HG03520 (cell line): ENCODE measurements around the gene RGS1.

Experiments
- ATAC-seq: cut with Tn5 transposase; IDR thresholded peaks from one replicate; pipeline ENCODE4 v1.9.1; 2021; ENCODE audit warnings: mild to moderate bottlenecking, moderate library complexity; ENCODE audit not compliant: unreplicated experiment

The RGS1 gene

DNA sequence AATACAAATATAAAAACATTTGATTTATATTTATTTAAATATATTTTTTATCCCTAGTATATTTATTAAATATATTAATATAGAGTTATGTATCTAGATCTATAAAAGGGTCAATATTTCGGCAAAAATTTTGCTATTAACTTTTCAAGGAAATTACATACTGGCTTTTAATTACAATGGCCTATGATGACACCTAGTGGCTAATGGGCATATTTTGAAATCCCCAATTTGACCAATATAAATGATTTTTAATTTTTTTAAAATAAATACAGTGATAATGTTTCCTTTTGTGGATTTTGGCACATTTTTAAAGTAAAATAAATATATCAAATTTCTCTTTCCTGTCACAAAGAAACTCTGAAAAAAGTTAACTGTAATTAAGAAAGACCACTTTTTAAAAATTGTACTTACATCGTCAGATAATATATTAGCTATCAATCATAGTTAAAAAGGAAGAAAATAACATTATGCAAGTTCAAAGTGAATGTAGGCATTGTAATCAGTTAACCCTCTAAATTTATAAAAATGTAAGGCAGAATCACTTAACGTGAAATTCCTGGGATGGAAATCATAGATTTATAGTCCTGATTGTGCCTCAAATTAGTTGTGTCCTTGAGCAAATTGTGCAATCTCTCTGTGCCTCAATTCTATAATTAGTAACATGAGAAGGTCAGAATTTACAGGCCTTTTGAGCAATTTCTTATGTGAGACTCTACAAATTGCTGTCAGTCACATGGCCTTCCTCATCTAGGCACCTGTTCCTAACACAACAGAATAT lies 34.7 kb downstream of the RGS1 start:
- no peak for ATAC-seq

DNA sequence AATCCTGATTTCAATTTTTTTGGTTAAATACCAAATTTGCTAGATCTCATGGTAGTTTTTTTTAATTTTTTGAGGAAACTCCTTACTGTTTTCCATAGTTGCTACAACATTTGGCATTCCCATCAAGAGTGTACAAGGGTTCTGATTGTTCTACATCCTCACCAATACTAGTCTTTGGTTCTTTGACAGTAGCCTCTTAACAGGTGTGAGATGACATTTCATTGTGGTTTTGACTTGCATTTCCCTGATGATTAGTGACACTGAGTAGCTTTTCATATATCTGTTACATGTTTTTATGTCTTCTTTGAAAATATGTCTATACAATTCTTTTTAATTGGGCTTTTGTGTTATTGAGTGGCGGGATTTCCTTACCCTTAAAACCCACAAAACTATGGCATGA lies 39.5 kb downstream of the RGS1 start:
- no peak for ATAC-seq

DNA sequence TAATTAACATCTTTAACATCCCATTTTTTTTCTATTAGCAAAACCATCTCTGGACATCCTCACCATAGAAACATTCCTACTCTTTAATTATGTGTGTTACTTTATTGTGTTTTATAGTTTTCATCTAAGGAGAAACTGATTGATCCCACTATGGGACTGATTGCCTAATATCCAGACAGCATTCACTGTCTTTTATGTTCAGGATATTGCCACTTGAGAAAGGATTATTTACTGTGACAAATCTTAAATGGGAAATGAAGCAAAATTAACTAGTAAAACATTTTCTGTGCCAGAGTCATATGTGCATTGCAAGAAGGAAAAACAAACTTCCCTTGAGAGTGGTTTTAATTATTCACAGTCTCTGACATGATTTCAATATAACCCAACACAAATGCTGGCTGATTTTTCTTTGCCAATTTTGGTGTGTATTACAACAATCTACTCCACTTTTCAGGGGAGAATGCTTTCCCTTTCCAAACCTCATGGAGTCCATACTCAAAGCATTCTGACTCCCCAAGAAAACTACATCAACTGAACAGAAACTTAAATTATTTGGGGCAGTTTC lies 44.6 kb downstream of the RGS1 start:
- ATAC-seq: no peak

DNA sequence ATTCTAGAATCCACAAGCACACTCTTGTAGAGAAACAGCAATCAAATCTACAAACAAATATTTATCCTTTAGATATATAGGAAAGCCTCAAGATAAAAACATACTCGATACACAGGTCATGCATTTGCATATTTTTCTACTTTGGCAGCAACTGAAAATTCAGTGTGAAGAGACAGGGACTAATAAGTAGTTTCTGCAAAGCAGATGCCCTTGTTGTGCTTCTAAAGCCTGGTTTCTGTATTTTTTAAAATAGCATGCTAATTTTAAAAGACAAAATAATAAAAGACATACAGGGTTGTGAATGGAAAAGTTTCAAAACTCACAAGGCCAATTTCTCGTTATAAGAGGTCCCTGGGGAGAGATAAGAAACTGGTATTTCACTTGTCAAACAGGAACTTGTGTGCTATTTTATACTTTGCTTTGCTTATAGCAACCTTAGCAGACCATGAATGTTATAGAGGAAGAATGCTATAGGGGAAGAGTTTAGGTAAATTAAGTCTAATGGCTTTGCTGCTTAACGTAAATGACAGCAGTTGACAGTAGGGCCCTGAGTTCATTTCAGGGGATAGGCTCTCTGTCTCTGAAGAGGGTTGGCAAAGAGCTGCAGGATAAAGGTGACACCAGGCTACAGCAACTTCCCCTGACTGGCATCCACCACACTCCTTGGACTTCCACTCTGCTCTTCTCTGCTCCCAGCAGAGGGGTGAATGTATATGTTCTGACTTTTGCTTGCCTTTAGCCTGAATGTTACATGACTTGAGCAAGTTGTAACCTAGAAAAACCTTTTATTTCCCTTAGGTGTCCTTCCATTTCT lies 51.0 kb downstream of the RGS1 start:
- ATAC-seq: peak; percentile 78

DNA sequence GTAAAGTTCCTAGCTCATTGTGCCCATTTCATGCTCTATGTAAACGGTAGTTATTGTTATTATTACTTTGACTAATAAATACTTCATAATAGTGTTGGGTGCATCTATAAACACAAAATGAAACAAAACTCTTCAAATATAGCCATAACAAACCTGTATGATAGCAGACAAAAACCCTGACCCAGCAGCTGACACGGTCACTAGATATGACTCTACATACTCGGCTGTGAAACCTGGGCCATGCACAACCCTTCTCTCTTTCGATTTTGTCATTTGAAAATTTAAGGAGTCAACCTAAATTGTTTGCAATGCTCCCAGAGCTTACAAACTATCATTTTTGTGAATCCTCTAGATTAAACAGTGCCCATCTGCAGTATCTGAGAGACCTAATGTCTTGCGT lies 52.3 kb downstream of the RGS1 start:
- ATAC-seq: peak; percentile 52

DNA sequence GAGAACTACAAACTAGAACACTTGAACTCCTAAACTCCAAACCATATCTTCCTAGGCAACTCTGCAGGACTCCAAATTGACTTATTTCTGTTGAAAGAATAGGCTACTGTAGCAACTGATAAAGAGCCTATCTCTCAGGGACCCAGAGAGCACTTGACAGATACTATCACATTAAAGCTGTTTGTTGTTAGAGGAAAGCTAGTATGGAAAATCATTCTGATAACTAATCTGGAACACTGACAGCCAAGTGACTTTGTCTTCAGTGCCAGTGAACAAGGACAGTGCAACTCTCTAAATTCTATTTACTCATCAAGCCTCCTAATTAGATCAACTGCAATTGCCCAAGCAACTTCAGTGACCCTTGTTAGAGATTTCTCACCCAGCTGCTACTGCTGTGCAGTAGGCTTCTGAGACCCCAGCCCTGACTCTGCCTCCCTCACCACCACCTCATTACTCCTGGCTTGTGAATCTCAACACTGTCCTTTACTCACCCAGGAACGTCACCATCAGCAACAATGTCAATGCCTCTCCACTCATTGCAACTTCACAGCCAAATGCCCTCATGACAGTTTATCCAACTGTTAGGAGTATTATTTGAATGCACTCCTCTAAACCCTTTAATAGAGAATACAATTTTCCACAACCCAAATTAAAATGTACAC lies 53.0 kb downstream of the RGS1 start:
- ATAC-seq: no peak

DNA sequence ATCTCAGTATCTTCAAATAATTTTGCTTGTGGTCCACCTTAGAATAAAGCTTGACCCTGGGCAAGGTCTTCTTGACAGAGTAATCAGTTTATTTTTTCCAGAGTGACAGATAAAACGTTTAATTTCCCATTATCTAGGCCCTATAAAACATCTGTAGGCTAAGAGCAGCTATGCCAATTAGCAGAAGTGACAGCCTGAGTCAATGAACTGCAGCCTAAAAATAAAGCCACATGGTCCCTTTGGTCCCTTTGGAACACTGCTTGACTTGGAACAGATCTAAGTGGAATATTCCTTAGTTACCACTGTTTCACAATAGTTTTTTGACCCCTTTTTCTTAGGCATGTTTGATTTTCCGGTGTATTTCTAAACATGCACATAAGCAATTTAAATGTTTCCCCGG lies 54.0 kb downstream of the RGS1 start:
- ATAC-seq: no peak
